Measurements from ENCODE around the gene IKBIP.
"Not testable (repeated sequence)": the region's sequence is repeated elsewhere in the genome, so short reads cannot be mapped to it uniquely, and the experiment has no call there.

The IKBIP gene

GRCh38 chr12:98638009-98638408 is 6.6 kb downstream of the IKBIP start:
- no peak for DNase-seq (ENCODE audit: low read depth, low spot score)

GRCh38 chr12:98637068-98637467 is 7.5 kb downstream of the IKBIP start:
- DNase-seq (ENCODE audit: low read depth, low spot score) = no peak

GRCh38 chr12:98635657-98636323 is 8.8 kb downstream of the IKBIP start:
- no peak for DNase-seq (ENCODE audit: low read depth, low spot score)

DNA sequence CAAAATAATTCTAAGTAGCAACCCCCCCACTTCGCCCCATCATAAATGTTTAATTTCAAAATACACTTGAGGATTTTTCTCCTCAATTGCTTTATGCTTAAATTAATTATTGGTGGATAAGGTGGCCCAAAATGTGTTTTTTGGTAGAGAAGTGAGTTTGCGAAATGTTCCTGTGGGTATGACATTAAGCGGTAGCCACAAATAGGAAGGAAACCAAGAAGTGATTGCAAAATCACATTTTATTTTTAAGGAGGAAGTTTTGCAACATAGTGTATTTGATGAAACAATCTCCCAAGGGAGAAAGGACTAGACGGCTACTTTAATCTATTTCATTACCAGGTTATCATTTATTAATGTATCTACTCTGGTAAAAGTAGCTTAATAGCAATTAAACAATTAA is 25.6 kb downstream of the IKBIP start:
- no peak for DNase-seq (ENCODE audit: low read depth, low spot score)

GRCh38 chr12:98612696-98613334 is 31.8 kb downstream of the IKBIP start:
- DNase-seq (ENCODE audit: low read depth, low spot score) = peak; percentile 49

GRCh38 chr12:98610596-98610995 is 34.0 kb downstream of the IKBIP start:
- no peak for DNase-seq (ENCODE audit: low read depth, low spot score)

DNA sequence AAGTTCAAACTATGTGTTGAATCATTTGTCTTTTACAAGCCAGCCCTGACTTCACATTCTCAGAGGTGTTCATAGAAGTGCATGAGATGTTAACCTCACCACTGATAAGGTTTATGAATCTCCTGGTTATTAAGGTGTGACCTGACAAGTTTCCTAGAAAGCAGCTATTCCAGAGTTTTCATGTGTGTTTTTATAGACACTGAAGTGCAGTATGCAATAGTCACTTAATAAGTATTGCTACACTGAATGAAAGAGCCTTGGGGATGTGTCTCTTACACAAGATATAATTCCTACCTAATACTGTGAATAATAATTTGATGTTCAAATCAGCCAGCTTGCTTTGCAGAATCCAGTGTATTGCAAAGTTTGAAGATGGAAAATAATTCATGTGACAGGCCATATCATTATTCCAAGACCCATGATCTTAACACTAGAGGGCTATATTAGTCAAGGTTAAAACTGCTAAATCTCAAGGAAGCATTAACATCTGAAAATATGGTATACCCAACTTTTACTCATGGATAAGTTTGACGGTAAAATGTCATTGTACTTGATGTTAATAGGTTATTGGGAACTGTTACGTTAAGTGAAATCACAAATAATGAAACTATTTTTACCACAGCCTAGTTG is 38.1 kb downstream of the IKBIP start:
- no peak for DNase-seq (ENCODE audit: low read depth, low spot score)

DNA sequence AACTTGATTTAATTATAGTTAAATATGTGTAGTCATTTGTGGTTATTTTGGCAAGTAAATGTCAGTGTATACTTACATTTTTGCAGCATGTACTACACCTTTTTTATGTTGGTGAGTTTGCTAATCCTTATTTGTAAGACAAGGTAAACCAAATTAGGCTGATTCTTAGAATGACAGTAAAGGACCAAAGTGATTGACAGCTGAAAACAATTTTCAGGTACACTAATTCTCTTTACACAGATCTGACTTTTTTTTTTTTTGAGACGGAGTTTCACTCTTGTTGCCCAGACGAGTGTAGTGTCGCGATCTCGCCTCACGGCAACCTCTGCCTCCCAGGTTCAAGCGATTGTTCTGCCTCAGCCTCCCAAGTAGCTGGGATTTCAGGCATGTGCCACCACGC is 42.7 kb downstream of the IKBIP start:
- no peak for DNase-seq (ENCODE audit: low read depth, low spot score)

- DNase-seq (ENCODE audit: low read depth, low spot score) = not testable (repeated sequence)
Observed at GRCh38 chr12:98597313-98597712, 47.3 kb downstream of the IKBIP start.

- no peak for DNase-seq (ENCODE audit: low read depth, low spot score)
Observed at GRCh38 chr12:98595243-98595988, 49.2 kb downstream of the IKBIP start.

DNA sequence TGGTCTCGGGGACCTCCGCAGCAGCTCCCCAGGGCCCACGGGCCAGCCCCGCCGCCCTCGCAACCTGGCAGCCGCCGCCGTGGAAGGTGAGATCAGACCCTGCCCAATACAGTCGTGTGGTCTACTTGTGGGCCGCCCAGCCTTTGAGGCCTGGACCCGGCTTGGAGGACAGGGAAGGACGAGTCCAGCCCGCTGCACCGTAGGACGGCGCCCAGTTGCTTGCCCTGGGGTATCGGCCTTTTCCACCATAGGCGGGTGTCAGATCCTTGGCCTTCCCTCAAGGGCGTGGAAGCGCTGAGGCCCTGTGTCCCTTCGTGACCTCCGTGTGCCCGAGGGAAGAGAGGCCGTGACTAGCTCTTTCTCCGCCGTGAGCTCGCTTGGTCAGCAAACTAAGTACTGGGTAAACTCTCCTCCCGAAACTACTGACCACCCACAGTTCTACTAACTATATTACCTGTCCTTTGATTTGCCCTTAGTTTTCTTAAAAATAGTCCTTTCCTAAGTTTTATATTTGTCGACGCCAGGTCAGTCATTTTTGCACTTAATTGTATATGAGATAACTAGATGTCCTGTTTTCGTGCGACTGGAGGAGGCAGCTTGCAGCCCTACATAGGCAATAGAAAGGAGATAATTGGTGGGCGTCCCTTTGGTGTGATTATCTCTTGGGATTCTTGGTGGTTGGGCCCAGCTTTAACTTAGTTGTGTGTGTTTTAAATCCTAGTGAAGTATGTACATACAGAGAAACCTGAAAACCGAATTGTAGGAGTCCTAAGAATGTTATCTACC is 50.3 kb downstream of the IKBIP start:
- DNase-seq (ENCODE audit: low read depth, low spot score) = peak; percentile 38

GRCh38 chr12:98593351-98594049 is 51.1 kb downstream of the IKBIP start, which contains the start of gene SLC25A3:
Gene SLC25A3 (plus strand): TSS chr12:98593686. CDS start chr12:98593979, 293 bp downstream.
- DNase-seq (ENCODE audit: low read depth, low spot score) = peak; percentile 98

DNA sequence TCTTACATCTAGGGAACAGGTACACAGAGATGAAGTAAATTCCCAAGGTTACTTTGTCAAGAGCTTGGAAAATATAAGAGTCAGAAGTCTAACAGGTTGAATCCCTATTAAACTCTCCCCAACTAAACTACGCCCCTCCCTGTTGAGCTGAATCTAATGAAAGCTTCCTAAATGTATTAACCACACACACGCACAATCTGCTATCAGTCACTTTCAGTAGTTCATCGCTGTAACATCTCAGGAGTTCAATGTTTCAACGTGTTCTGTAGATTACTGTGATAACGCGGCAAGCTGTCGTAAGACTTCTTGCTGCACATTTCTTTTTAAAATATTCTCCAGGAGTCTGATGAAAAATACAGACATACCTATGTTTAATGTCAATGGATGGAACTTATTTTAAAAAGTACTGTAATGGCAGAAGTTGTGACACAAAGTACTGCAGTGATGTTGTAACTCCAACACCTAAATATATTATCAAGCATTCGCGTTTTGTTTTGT is 51.7 kb downstream of the IKBIP start:
- DNase-seq (ENCODE audit: low read depth, low spot score) = no peak

- no peak for DNase-seq (ENCODE audit: low read depth, low spot score)
Observed at GRCh38 chr12:98591209-98591608, 53.4 kb downstream of the IKBIP start.

DNA sequence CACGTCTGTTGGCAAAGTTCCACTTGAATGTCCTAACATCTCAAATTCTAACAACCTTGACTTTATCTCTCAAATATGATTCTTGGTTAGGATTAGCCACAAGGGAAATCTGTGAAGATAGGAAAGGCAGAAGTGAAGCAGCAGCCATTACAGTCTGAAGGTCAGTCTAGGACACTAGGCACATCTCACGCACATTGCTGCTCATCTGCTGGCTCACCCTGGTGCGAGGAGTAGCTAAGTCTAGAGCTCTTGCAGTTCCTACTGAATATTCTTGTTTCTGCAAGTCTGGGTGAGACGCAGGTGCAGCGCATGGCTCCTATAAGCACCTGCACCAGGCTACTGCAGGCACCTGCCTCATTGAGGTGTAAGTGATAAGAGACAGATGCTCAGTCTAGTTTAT is 57.5 kb downstream of the IKBIP start:
- no peak for DNase-seq (ENCODE audit: low read depth, low spot score)

- no peak for DNase-seq (ENCODE audit: low read depth, low spot score)
Observed at GRCh38 chr12:98582093-98582492, 62.5 kb downstream of the IKBIP start.

- no peak for DNase-seq (ENCODE audit: low read depth, low spot score)
Observed at GRCh38 chr12:98581101-98581500, 63.5 kb downstream of the IKBIP start.

DNA sequence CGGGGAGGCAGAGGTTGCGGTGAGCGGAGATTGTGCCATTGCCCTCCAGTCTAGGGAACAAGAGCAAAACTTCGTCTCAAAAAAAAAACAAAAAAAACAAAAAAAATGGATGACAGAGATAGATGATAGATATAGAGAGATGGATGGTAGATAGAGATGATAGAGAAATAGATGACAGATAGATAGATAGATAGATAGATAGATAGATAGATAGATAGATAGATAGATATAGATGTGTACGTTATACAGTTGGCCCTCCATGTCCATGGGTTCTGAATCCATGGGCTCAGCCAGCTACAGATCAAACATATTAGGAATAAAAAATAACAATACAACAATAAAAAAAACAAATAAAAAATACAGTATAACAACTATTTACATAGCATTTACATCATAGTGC is 63.9 kb downstream of the IKBIP start:
- no peak for DNase-seq (ENCODE audit: low read depth, low spot score)

DNA sequence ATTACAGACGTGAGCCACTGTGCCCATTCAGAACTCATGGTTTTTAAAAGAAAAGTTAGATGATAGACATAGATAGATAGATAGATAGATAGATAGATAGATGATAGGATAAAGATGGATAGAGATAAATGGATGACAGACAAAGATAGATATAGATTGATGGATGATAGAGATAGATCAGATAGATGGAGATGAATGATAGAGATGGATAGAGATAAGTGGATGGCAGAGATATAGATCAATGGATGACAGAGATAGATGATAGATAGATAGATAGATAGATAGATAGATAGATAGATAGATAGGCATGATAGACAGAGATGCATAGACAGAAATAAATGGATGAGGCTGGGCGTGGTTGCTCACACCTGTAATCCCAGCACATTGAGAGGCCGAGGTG is 64.8 kb downstream of the IKBIP start:
- DNase-seq (ENCODE audit: low read depth, low spot score) = no peak

- no peak for DNase-seq (ENCODE audit: low read depth, low spot score)
Observed at GRCh38 chr12:98579347-98579746, 65.2 kb downstream of the IKBIP start.

- no peak for DNase-seq (ENCODE audit: low read depth, low spot score)
Observed at GRCh38 chr12:98578821-98579220, 65.8 kb downstream of the IKBIP start.

Data from ELF-1 (cell line).